DND-41 (cell line): ENCODE measurements around the gene MCF2L2.

Experiments used
- ATAC-seq: fragments of 200-7000 bp; cut with Tn5 transposase; 3 replicates; pipeline ENCODE4 v1.9.1; 2021; ENCODE audit warnings: low read depth; ENCODE audit not compliant: insufficient read depth
- DNase-seq: peaks from one replicate; pipeline ENCODE4 v3.0.0-alpha.2; 2020
- H2AFZ ChIP-seq: 2 replicates; pipeline ENCODE4 v1.6.0; 2012; ENCODE audit warnings: low read depth, low read length
- H3K27ac ChIP-seq: 2 replicates; pipeline ENCODE4 v1.5.1; 2012; ENCODE audit warnings: low read length, inconsistent platforms
- H3K27me3 ChIP-seq: fragments of 200-600 bp; sonication (generic); 2 replicates; pipeline ENCODE4 v1.6.0; 2012; ENCODE audit warnings: low read length, mild to moderate bottlenecking, inconsistent platforms; ENCODE audit not compliant: insufficient read depth, poor library complexity
- H3K36me3 ChIP-seq: 2 replicates; pipeline ENCODE4 v1.5.1; 2012; ENCODE audit warnings: low read length, inconsistent platforms; ENCODE audit not compliant: insufficient read depth
- H3K4me1 ChIP-seq: 2 replicates; pipeline ENCODE4 v1.5.1; 2012; ENCODE audit warnings: mild to moderate bottlenecking, low read length; ENCODE audit not compliant: insufficient read depth
- H3K4me2 ChIP-seq: 2 replicates; pipeline ENCODE4 v1.6.0; 2012; ENCODE audit warnings: mild to moderate bottlenecking, moderate library complexity, low read length, inconsistent platforms; ENCODE audit not compliant: insufficient read depth
- H3K4me3 ChIP-seq, 2 experiments: fragments of 200-600 bp in 1 of 2; shearing (Covaris generic) in 1 of 2; 2 replicates each; pipeline ENCODE4 v1.5.1; 2012 to 2016; ENCODE audit warnings: inconsistent platforms in 2 of 2, low read length in 2 of 2, mild to moderate bottlenecking in 2 of 2, low read depth in 1 of 2, moderate library complexity in 1 of 2
- H3K79me2 ChIP-seq: 2 replicates; pipeline ENCODE4 v1.6.0; 2012; ENCODE audit warnings: low read length, inconsistent platforms; ENCODE audit not compliant: insufficient read depth
- H3K9ac ChIP-seq: 2 replicates; pipeline ENCODE4 v1.6.0; 2012; ENCODE audit warnings: low read depth, mild to moderate bottlenecking, inconsistent platforms, low read length, moderate library complexity
- H3K9me3 ChIP-seq: 2 replicates; pipeline ENCODE4 v1.5.1; 2012; ENCODE audit warnings: low read length, moderate library complexity, mild to moderate bottlenecking, inconsistent platforms; ENCODE audit not compliant: insufficient read depth, severe bottlenecking
- H4K20me1 ChIP-seq: 2 replicates; pipeline ENCODE4 v1.6.0; 2012; ENCODE audit warnings: low read length; ENCODE audit not compliant: insufficient read depth
- EZH2 ChIP-seq: IDR thresholded peaks from 3 replicates; pipeline ENCODE4 v1.6.1; 2012; ENCODE audit warnings: borderline replicate concordance, low read depth, mild to moderate bottlenecking, moderate library complexity, low read length, inconsistent platforms; ENCODE audit not compliant: severe bottlenecking
- TF ChIP-seq, protein P1 (sequence below): IDR thresholded peaks from 2 replicates; pipeline ENCODE4 v1.5.1; 2012; ENCODE audit warnings: borderline replicate concordance, low read length, moderate library complexity, mild to moderate bottlenecking; ENCODE audit not compliant: poor library complexity, severe bottlenecking; ENCODE audit errors: extremely low read depth

MCF2L2 gene

DNA sequence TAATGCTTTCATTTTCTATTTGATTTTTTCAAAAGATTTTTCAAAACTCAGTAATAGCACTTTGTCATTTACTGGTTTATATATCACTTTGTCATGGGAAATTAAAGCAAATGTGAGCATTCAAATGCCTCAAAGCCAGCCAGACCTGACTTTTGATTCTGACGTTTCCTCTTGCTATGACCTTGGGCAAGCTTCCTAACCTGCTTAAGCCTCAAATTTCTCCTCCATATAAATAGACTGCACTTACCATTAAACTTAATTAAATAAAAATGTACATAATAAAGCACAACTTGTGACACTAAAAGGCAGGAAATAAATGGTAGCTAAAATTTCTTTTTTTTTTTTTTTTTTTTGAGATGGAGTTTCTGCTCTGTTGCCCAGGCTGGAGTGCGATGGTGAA is 19.2 kb downstream of the MCF2L2 start:
- Histone ChIP-seq H3K79me2 (no peaks in the 10 kb centered on the region), H3K4me1 (no peaks in the 10 kb centered on the region), H3K9me3 (no peaks in the 10 kb centered on the region), H3K4me2 (no peak overlapping the region), H3K27ac (no peak overlapping the region), H3K9ac (no peak overlapping the region), H3K36me3 (no peaks in the 10 kb centered on the region), H3K4me3 (no peak overlapping the region), H3K27me3 (peaks cover 11% of the 10 kb centered on the region), H4K20me1 (no peaks in the 10 kb centered on the region), H2AFZ (no peak overlapping the region)
- no peak for TF ChIP-seq EZH2
- TF ChIP-seq, protein P1, sequence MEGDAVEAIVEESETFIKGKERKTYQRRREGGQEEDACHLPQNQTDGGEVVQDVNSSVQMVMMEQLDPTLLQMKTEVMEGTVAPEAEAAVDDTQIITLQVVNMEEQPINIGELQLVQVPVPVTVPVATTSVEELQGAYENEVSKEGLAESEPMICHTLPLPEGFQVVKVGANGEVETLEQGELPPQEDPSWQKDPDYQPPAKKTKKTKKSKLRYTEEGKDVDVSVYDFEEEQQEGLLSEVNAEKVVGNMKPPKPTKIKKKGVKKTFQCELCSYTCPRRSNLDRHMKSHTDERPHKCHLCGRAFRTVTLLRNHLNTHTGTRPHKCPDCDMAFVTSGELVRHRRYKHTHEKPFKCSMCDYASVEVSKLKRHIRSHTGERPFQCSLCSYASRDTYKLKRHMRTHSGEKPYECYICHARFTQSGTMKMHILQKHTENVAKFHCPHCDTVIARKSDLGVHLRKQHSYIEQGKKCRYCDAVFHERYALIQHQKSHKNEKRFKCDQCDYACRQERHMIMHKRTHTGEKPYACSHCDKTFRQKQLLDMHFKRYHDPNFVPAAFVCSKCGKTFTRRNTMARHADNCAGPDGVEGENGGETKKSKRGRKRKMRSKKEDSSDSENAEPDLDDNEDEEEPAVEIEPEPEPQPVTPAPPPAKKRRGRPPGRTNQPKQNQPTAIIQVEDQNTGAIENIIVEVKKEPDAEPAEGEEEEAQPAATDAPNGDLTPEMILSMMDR = no peak
- ATAC-seq (no peak), DNase-seq (no peak)

DNA sequence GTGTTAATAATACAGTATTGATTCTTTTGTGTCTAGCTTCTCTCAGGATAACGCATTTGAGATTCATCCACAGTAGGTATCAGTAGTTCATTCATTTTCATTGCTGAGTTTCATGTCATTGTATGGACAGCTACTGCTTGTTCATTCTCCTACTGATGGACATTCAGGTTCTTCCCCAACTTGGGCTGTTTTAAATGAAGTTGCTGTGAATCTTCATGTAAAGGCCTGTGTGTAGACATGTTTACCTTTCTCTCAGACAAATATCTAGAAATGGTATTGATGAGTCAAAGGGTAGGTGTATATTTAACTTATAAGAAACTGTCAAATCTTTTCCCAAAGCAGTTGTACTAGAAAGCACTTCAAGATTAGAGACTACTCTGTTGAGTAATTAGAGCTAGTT is 26.7 kb downstream of the MCF2L2 start:
- H4K20me1 ChIP-seq = peaks cover 3% of the 10 kb centered on the region; the same call in 1 of the 2 replicates
- H3K79me2 ChIP-seq = no peaks in the 10 kb centered on the region
- no peak overlapping the region for H3K9ac ChIP-seq
- no peak overlapping the region for H2AFZ ChIP-seq
- no peaks in the 10 kb centered on the region for H3K4me1 ChIP-seq
- TF ChIP-seq, protein P1 = no peak
- no peak for TF ChIP-seq EZH2
- no peak overlapping the region for H3K4me2 ChIP-seq
- no peak overlapping the region for H3K27ac ChIP-seq
- no peaks in the 10 kb centered on the region for H3K36me3 ChIP-seq
- no peak for ATAC-seq
- no peaks in the 10 kb centered on the region for H3K9me3 ChIP-seq
- peaks cover 6% of the 10 kb centered on the region for H3K27me3 ChIP-seq
- no peak overlapping the region for H3K4me3 ChIP-seq
- DNase-seq = no peak

GRCh38 chr3:183400352-183400751 is 28.1 kb downstream of the MCF2L2 start:
- Histone ChIP-seq H3K9ac (no peak overlapping the region), H4K20me1 (peaks cover 3% of the 10 kb centered on the region; the same call in 1 of the 2 replicates), H3K36me3 (no peaks in the 10 kb centered on the region), H3K4me3 (no peak overlapping the region), H3K4me1 (no peaks in the 10 kb centered on the region), H3K9me3 (no peaks in the 10 kb centered on the region), H3K27me3 (peaks cover 6% of the 10 kb centered on the region), H3K79me2 (no peaks in the 10 kb centered on the region), H3K4me2 (no peak overlapping the region), H2AFZ (no peak overlapping the region), H3K27ac (no peak overlapping the region)
- TF ChIP-seq EZH2 = no peak
- TF ChIP-seq, protein P1 = no peak
- DNase-seq (no peak), ATAC-seq (no peak)
